HG02610 (cell line): ENCODE measurements around the gene MUC12.
"Not testable (repeated sequence)": the region's sequence is repeated elsewhere in the genome, so short reads cannot be mapped to it uniquely, and the experiment has no call there.

Experiments used
- ATAC-seq: cut with Tn5 transposase; IDR thresholded peaks from one replicate; pipeline ENCODE4 v1.9.1; 2021; ENCODE audit warnings: mild to moderate bottlenecking, moderate library complexity; ENCODE audit not compliant: unreplicated experiment

The MUC12 gene, protein sequence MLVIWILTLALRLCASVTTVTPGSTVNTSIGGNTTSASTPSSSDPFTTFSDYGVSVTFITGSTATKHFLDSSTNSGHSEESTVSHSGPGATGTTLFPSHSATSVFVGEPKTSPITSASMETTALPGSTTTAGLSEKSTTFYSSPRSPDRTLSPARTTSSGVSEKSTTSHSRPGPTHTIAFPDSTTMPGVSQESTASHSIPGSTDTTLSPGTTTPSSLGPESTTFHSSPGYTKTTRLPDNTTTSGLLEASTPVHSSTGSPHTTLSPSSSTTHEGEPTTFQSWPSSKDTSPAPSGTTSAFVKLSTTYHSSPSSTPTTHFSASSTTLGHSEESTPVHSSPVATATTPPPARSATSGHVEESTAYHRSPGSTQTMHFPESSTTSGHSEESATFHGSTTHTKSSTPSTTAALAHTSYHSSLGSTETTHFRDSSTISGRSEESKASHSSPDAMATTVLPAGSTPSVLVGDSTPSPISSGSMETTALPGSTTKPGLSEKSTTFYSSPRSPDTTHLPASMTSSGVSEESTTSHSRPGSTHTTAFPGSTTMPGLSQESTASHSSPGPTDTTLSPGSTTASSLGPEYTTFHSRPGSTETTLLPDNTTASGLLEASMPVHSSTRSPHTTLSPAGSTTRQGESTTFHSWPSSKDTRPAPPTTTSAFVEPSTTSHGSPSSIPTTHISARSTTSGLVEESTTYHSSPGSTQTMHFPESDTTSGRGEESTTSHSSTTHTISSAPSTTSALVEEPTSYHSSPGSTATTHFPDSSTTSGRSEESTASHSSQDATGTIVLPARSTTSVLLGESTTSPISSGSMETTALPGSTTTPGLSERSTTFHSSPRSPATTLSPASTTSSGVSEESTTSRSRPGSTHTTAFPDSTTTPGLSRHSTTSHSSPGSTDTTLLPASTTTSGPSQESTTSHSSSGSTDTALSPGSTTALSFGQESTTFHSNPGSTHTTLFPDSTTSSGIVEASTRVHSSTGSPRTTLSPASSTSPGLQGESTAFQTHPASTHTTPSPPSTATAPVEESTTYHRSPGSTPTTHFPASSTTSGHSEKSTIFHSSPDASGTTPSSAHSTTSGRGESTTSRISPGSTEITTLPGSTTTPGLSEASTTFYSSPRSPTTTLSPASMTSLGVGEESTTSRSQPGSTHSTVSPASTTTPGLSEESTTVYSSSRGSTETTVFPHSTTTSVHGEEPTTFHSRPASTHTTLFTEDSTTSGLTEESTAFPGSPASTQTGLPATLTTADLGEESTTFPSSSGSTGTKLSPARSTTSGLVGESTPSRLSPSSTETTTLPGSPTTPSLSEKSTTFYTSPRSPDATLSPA (N-terminal part only)

DNA sequence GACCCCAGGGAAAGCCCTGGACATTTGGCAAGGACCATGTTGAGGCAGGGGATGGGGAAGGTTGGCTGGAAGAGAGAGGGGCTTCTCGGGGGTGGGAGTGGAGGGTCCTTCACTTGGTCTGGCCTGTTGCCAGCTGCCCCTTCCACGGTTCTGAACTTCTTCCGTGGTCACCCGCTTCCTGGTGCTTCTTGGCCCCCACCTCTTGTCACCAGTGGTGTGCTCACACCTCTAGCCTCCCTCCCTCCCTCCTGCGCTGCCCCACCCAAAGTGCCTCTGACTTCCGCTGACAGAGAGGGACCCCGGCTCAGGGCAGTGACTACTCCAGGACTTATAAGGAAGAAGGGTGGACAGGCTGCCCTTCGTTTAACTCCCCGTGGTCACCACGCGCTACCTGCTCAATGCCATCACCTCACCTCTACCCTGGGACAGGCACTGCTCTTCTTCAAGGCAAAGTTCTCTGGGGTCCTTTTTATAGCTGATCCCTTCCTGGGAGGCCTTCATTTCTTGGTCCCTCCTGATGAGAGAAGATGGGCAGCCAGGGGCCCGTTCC, at the start of gene MUC12:
TSS of gene MUC12 (plus strand) at position 500 of the 550 bp plus-strand sequence. CDS start 58 bp downstream, outside the sequence.
- ATAC-seq = no peak

- ATAC-seq = not testable (repeated sequence)
Observed at GRCh38 chr7:100919779-100920437, 49.5 kb upstream of the MUC12 start.

DNA sequence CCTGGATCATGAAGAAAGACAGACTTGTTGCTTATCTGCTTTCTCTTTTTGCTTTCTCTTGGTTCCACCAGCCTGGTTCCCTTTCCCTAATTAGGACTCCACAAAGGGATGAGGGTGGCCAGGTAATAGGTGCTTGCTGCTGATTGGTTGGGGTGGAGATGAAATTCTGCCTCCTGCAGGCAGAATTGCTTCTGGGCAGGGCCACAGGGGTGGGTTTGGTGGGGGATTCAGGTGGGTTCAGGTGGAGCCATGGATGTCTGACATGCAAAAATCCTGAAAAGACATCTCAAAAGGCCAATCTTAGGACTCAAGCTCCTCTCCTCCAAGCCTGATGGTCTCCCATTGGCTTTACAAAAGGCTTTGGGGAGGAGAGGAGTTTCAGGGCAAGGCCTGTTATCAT, 48.3 kb upstream of the MUC12 start:
- ATAC-seq = no peak

GRCh38 chr7:100923616-100924015, 45.7 kb upstream of the MUC12 start:
- not testable (repeated sequence) for ATAC-seq

DNA sequence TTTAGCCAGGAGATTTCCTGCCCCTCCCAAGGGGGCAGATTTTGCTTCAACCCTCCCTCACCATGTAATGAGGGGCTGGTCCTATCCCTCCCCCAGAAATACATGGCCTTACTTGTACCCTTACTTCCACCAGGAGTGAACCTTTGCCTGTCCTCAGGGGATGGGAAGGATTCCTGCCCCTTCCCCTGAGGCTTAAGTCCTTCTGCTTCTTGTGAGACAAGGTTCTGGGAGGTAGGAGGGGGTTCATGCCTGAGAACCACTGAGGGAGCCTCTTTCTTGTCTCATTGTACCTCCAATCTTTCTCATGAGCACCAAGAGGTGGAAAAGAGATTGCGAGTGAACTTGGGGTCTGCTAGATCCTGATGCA, 39.6 kb upstream of the MUC12 start:
- no peak for ATAC-seq

DNA sequence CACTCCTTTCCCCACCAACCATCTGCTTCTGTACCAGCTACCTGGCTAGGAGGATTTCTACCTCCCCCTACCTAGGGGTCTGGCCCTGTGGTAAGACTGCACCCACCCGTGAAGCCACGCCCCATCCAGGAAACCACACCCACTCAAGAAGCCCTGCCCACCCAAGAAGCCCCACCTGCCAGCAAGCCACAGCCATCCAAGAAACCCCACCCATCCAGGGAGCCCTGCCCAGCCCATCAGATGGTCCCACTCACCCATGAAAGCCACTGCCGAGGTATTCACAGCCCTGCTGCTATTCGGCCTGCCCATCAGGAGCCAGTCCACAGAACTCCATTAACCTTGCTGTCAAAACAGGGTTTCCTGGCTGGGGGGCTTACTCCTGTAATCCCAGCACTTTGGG, 35.6 kb upstream of the MUC12 start:
- ATAC-seq = no peak

- not testable (repeated sequence) for ATAC-seq
Observed at GRCh38 chr7:100935381-100935780, 34.0 kb upstream of the MUC12 start.

- ATAC-seq = not testable (repeated sequence)
Observed at GRCh38 chr7:100936167-100936566, 33.2 kb upstream of the MUC12 start.

- ATAC-seq = no peak
Observed at GRCh38 chr7:100942045-100942774, 27.2 kb upstream of the MUC12 start.

GRCh38 chr7:100943693-100944092, 25.7 kb upstream of the MUC12 start:
- ATAC-seq = no peak

DNA sequence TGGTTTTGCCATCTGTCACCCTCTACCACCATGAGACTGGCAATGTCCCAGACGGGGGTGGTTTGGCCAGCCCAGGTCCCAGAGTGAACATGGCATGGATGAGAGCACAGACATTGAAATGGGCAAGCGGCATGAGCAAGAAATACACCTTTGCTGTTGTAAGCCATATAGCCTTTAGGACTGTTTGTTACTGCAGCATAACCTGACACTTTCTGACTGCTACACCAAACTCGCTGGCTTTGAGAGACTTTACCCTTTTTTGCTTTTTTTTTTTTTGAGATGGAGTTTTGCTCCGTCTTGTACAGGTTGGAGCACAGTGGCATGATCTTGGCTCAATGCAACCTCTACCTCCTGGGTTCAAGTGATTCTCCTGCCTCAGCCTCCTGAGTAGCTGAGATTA, 25.2 kb upstream of the MUC12 start:
- no peak for ATAC-seq

DNA sequence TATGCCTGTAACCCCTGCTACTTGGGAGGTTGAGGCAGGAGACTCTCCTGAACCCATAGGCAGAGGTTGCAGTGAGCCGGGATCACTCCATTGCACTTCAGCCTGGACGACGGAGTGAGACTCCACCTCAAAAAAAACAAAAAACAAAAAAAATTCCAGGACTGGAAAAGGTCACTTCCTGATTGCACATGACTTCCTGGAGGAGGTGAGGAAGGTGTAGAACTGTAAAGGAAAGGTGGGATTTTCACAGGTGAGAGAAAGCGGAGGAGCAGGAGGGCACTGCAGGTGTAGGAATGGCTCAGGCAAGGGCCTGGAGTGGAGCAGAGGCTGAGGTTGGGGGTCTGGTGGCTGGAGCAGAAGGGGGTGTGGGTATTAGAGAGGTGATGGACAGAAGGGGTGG, 23.3 kb upstream of the MUC12 start:
- no peak for ATAC-seq

- ATAC-seq = no peak
Observed at GRCh38 chr7:100946766-100947365, 22.5 kb upstream of the MUC12 start.

DNA sequence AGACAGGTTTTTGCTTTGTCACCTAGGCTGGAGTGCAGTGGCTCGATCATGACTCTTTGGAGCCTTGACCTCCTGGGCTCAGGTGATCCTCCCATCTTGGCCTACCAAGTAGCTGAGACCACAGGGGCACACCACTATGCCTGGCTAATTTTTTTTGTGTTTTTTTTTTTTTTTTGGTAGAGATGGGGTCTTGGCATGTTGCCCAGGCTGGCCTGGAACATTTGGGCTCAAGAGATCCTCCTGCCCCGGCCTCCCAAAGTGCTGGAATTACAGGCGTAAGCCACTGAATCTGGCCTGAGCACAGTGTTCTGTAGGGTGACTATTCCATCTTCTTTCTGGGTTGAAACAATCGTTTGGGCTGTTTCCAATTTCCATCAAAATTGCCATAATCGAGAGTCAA, 21.6 kb upstream of the MUC12 start:
- no peak for ATAC-seq

- ATAC-seq = no peak
Observed at GRCh38 chr7:100949227-100949932, 20.0 kb upstream of the MUC12 start, which contains the start of gene MUC3A. TSS of gene MUC3A (plus strand) at chr7:100949534. CDS start at chr7:100949625, 91 bp downstream.

GRCh38 chr7:100949933-100950443, 19.4 kb upstream of the MUC12 start:
- ATAC-seq = no peak

DNA sequence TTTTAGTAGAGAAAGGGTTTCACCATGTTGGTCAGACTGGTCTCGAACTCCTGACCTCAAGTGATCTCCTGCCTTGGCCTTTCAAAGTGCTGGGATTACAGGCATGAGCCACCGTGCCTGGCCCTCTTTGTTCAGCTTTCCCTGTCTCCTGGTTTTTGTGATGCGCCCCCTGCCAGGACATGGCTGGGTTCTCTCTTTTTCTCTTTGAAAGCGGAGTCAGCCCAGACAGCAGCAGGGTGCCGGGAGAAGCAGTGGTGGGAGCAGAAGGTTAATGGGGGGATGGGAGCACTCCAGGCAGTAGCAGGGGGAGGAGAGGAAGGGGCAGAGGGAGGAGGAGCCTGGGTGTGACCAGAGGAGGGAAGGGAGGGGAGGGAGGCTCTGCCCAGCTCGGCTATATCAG, 18.2 kb upstream of the MUC12 start:
- no peak for ATAC-seq

- ATAC-seq = no peak
Observed at GRCh38 chr7:100951888-100952560, 17.3 kb upstream of the MUC12 start.
